ENCODE results near the gene KLHL2. TPM values are rescaled to one million over a fixed set of nuclear protein-coding genes. Genes with fewer than 3 reads are reported as not detected.
"Not testable (repeated sequence)": the region's sequence is repeated elsewhere in the genome, so short reads cannot be mapped to it uniquely, and the experiment has no call there.

Gene KLHL2
- total RNA-seq, 1 donor from 2014 or later = 8.4 TPM

- H3K27me3 ChIP-seq (ENCODE audit: low read depth); H3K36me3 ChIP-seq; H3K9me3 ChIP-seq (replicated peaks); H3K4me1 ChIP-seq; DNase-seq; H3K4me3 ChIP-seq; intact Hi-C loops (cut with micrococcal nuclease); H3K27ac ChIP-seq (replicated peaks): not testable (repeated sequence)
These were observed 68.0 kb downstream of the KLHL2 start for GRCh38 chr4:165275357-165275756.

- H3K27ac ChIP-seq (replicated peaks); H3K9me3 ChIP-seq (replicated peaks); H3K4me3 ChIP-seq; DNase-seq; H3K27me3 ChIP-seq (ENCODE audit: low read depth); H3K4me1 ChIP-seq; intact Hi-C loops (cut with micrococcal nuclease): not testable (repeated sequence)
- peaks cover 14% of the 10 kb centered on the region for H3K36me3 ChIP-seq
These were observed 72.2 kb downstream of the KLHL2 start for GRCh38 chr4:165279531-165279930.

DNA sequence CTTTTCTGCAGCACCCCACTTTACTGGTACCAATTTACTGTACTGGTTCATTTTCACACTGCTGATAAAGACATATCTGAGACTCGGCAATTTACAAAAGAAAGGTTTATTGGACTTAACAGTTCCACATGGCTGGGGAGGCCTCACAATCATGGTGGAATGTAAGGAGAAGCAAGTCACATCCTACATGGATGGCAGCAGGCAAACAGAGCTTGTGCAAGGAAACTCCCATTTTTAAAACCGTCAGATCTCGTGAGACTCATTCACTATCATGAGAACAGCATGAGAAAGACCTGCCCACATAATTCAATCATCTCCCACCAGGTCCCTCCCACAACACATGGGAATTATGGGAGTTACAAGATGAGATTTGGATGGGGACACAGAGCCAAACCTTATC lies 77.3 kb downstream of the KLHL2 start:
- H3K9me3 ChIP-seq (replicated peaks); DNase-seq; H3K27me3 ChIP-seq (ENCODE audit: low read depth); H3K4me1 ChIP-seq; H3K27ac ChIP-seq (replicated peaks); H3K4me3 ChIP-seq; intact Hi-C loops (cut with micrococcal nuclease): not testable (repeated sequence)
- peaks cover 10% of the 10 kb centered on the region for H3K36me3 ChIP-seq

- H3K27ac ChIP-seq (replicated peaks); H3K9me3 ChIP-seq (replicated peaks); DNase-seq; H3K4me1 ChIP-seq; H3K27me3 ChIP-seq (ENCODE audit: low read depth); H3K4me3 ChIP-seq; intact Hi-C loops (cut with micrococcal nuclease): not testable (repeated sequence)
- H3K36me3 ChIP-seq = peaks cover 10% of the 10 kb centered on the region
These were observed 79.4 kb downstream of the KLHL2 start for GRCh38 chr4:165286619-165287340.

DNA sequence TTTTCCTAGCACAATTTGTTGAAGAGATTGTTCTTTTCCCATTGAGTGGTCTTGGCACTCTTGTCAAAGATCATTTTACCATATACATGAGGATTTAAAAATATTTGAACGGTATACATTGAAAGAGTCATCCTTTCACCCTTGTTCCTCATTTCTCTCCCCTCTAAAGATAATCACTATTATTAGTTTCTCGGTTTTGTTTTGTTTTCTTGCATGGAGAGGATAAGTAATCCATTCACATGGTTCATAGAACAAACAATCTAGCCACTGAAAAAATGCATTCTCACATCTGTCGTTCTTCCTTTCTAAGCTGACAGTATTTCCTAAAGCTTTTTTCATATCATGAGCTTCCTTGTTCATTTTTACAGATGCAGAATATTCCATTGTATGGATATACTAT lies 80.9 kb downstream of the KLHL2 start:
- no peaks in the 10 kb centered on the region for H3K27me3 ChIP-seq (ENCODE audit: low read depth)
- TF ChIP-seq, protein P1, sequence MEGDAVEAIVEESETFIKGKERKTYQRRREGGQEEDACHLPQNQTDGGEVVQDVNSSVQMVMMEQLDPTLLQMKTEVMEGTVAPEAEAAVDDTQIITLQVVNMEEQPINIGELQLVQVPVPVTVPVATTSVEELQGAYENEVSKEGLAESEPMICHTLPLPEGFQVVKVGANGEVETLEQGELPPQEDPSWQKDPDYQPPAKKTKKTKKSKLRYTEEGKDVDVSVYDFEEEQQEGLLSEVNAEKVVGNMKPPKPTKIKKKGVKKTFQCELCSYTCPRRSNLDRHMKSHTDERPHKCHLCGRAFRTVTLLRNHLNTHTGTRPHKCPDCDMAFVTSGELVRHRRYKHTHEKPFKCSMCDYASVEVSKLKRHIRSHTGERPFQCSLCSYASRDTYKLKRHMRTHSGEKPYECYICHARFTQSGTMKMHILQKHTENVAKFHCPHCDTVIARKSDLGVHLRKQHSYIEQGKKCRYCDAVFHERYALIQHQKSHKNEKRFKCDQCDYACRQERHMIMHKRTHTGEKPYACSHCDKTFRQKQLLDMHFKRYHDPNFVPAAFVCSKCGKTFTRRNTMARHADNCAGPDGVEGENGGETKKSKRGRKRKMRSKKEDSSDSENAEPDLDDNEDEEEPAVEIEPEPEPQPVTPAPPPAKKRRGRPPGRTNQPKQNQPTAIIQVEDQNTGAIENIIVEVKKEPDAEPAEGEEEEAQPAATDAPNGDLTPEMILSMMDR (IDR thresholded peaks at IDR 0.05; ENCODE audit: borderline replicate concordance) = no peak
- no peaks in the 10 kb centered on the region for H3K4me1 ChIP-seq
- H3K36me3 ChIP-seq = peaks cover 10% of the 10 kb centered on the region
- no peak for DNase-seq
- H3K27ac ChIP-seq (replicated peaks) = no peak overlapping the region
- H3K9me3 ChIP-seq (replicated peaks) = no peaks in the 10 kb centered on the region
- intact Hi-C loops (cut with micrococcal nuclease) = no loop called here
- no peak overlapping the region for H3K4me3 ChIP-seq

DNA sequence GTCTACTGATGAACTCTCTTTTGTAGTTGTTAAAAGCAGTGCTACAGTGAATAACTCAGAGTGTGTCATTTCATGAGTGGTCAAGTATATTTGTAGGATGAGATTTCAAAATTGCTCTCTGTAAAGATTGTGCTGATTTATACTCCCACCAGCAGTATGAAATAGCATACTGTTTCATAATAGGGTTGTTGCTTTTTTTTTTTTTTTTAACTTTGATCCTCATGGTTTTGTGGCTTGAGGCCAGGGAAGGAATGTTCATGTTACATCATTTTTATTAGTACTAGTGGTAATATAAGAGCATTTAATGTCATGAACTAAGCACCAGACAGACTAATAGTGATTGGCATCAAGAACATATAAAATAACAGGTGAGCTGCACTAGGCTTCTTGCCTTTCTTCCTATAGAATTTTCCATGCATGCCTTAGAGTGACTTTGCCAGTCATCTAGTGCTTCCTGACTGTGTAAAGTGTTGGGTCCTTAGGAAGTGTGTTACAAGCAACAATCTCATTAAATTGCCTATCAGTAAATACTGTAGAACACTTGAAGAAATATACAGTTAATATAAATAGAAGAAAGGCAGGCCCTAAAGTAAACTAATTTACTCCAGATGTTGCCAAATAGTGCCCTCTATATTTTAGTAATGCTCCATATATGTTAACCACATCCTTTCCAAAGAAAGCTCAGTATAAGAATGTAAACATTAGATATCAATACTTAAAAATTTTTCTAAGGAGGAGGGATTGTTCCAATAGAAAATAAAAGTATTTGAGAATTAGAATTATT lies 81.5 kb downstream of the KLHL2 start:
- no peak for DNase-seq
- intact Hi-C loops (cut with micrococcal nuclease) = no loop called here

GRCh38 chr4:165289423-165289785 lies 82.0 kb downstream of the KLHL2 start:
- no peaks in the 10 kb centered on the region for H3K9me3 ChIP-seq (replicated peaks)
- H3K4me3 ChIP-seq = no peak overlapping the region
- H3K27ac ChIP-seq (replicated peaks) = no peak overlapping the region
- H3K4me1 ChIP-seq = no peaks in the 10 kb centered on the region
- H3K27me3 ChIP-seq (ENCODE audit: low read depth) = no peaks in the 10 kb centered on the region
- DNase-seq = no peak
- intact Hi-C loops (cut with micrococcal nuclease) = no loop called here
- H3K36me3 ChIP-seq = no peaks in the 10 kb centered on the region
- TF ChIP-seq, protein P1 (IDR thresholded peaks at IDR 0.05; ENCODE audit: borderline replicate concordance) = no peak

More for the DNA sequence above, 81.5 kb downstream of the KLHL2 start:
- Histone ChIP-seq H3K4me3 (no peak overlapping the region), H3K36me3 (peaks cover 4% of the 10 kb centered on the region), H3K4me1 (no peaks in the 10 kb centered on the region), H3K9me3 (replicated peaks) (no peaks in the 10 kb centered on the region), H3K27ac (replicated peaks) (no peak overlapping the region), H3K27me3 (ENCODE audit: low read depth) (no peaks in the 10 kb centered on the region)
- TF ChIP-seq, protein P1 (IDR thresholded peaks at IDR 0.05; ENCODE audit: borderline replicate concordance) = no peak

All from left ventricle myocardium inferior (tissue), 1 donor.